ENCODE data around the gene NPTX1. TPM values are rescaled to one million over a fixed set of nuclear protein-coding genes. Genes with fewer than 3 reads are reported as not detected.

The NPTX1 gene
- total RNA-seq, 1 donor from 2014 or later, result 0.99 TPM

GRCh38 chr17:80429356-80430275 is 46.8 kb downstream of the NPTX1 start:
- DNase-seq (ENCODE audit: extremely low read depth, low read depth, low spot score), result no peak

GRCh38 chr17:80428796-80429195 is 47.6 kb downstream of the NPTX1 start:
- no peak for DNase-seq (ENCODE audit: extremely low read depth, low read depth, low spot score)

- DNase-seq (ENCODE audit: extremely low read depth, low read depth, low spot score), result no peak
Measured at GRCh38 chr17:80428363-80428762, 48.0 kb downstream of the NPTX1 start.

- no peak for DNase-seq (ENCODE audit: extremely low read depth, low read depth, low spot score)
Measured at GRCh38 chr17:80427366-80428282, 48.8 kb downstream of the NPTX1 start.

- DNase-seq (ENCODE audit: extremely low read depth, low read depth, low spot score), result no peak
Measured at GRCh38 chr17:80426671-80427326, 49.6 kb downstream of the NPTX1 start.

- DNase-seq (ENCODE audit: extremely low read depth, low read depth, low spot score), result no peak
Measured at GRCh38 chr17:80425835-80426426, 50.5 kb downstream of the NPTX1 start.

GRCh38 chr17:80424878-80425765 is 51.3 kb downstream of the NPTX1 start:
- no peak for DNase-seq (ENCODE audit: extremely low read depth, low read depth, low spot score)

- DNase-seq (ENCODE audit: extremely low read depth, low read depth, low spot score), result no peak
Measured at GRCh38 chr17:80424261-80424660, 52.1 kb downstream of the NPTX1 start.

GRCh38 chr17:80423536-80424225 is 52.7 kb downstream of the NPTX1 start:
- no peak for DNase-seq (ENCODE audit: extremely low read depth, low read depth, low spot score)

- DNase-seq (ENCODE audit: extremely low read depth, low read depth, low spot score), result no peak
Measured at GRCh38 chr17:80422981-80423380, 53.4 kb downstream of the NPTX1 start.

- no peak for DNase-seq (ENCODE audit: extremely low read depth, low read depth, low spot score)
Measured at GRCh38 chr17:80422276-80422675, 54.1 kb downstream of the NPTX1 start.

GRCh38 chr17:80421381-80422090 is 54.9 kb downstream of the NPTX1 start:
- no peak for DNase-seq (ENCODE audit: extremely low read depth, low read depth, low spot score)

- no peak for DNase-seq (ENCODE audit: extremely low read depth, low read depth, low spot score)
Measured at GRCh38 chr17:80419255-80419654, 57.2 kb downstream of the NPTX1 start.

- DNase-seq (ENCODE audit: extremely low read depth, low read depth, low spot score), result no peak
Measured at GRCh38 chr17:80418589-80418988, 57.8 kb downstream of the NPTX1 start.
